Astrocyte (in vitro differentiated cells and primary cell): ENCODE results near the gene CSRP3. TPM values are rescaled to one million over a fixed set of nuclear protein-coding genes. Genes with fewer than 3 reads are reported as not detected.

ENCODE experiments used
- DNase-seq: peaks from one replicate; pipeline ENCODE4 v3.0.0-alpha.2; 2010; ENCODE audit warnings: low read depth
- FAIRE-seq: peaks from 2 replicates; lab custom pipeline; 2011; peaks lifted over from hg19 to GRCh38; lab: Jason Lieb, UNC
- H2AFZ ChIP-seq: 2 replicates; pipeline ENCODE4 v1.6.0; 2012; ENCODE audit warnings: low read depth, low read length, inconsistent platforms
- H3K27ac ChIP-seq: 2 replicates; pipeline ENCODE4 v1.5.1; 2011; ENCODE audit warnings: low read depth, low read length, inconsistent platforms
- H3K27me3 ChIP-seq: 2 replicates; pipeline ENCODE4 v1.6.0; 2011; ENCODE audit warnings: low read length, inconsistent platforms; ENCODE audit not compliant: insufficient read depth
- H3K36me3 ChIP-seq: 2 replicates; pipeline ENCODE4 v1.5.1; 2011; ENCODE audit warnings: low read length, inconsistent platforms; ENCODE audit not compliant: insufficient read depth
- H3K4me1 ChIP-seq: 2 replicates; pipeline ENCODE4 v1.5.1; 2011; ENCODE audit warnings: low read length, inconsistent platforms; ENCODE audit not compliant: insufficient read depth
- H3K4me2 ChIP-seq: 2 replicates; pipeline ENCODE4 v1.6.0; 2012; ENCODE audit warnings: low read length, inconsistent platforms
- H3K4me3 ChIP-seq: 2 replicates; pipeline ENCODE4 v1.5.1; 2011; ENCODE audit warnings: low read depth, mild to moderate bottlenecking, low read length, inconsistent platforms; ENCODE audit not compliant: insufficient read depth
- H3K79me2 ChIP-seq: 2 replicates; pipeline ENCODE4 v1.6.0; 2012; ENCODE audit warnings: mild to moderate bottlenecking, low read length, inconsistent platforms; ENCODE audit not compliant: insufficient read depth
- H3K9ac ChIP-seq: 2 replicates; pipeline ENCODE4 v1.6.0; 2012; ENCODE audit warnings: mild to moderate bottlenecking, low read length, inconsistent platforms
- H3K9me3 ChIP-seq: 2 replicates; pipeline ENCODE4 v1.5.1; 2012; ENCODE audit warnings: low read depth, mild to moderate bottlenecking, low read length, inconsistent platforms; ENCODE audit not compliant: insufficient read depth
- H4K20me1 ChIP-seq: 2 replicates; pipeline ENCODE4 v1.6.0; 2012; ENCODE audit warnings: low read length, inconsistent platforms; ENCODE audit not compliant: insufficient read depth
- H3K27ac Mint-ChIP-seq: one replicate; pipeline ENCODE4 v1.8.0; 2021; ENCODE audit warnings: mild to moderate bottlenecking, mixed read lengths; ENCODE audit not compliant: unreplicated experiment
- H3K27me3 Mint-ChIP-seq: one replicate; pipeline ENCODE4 v1.8.0; 2021; ENCODE audit warnings: low read depth, mixed read lengths; ENCODE audit not compliant: unreplicated experiment
- H3K36me3 Mint-ChIP-seq: one replicate; pipeline ENCODE4 v1.8.0; 2021; ENCODE audit warnings: low read depth, mixed read lengths; ENCODE audit not compliant: unreplicated experiment
- H3K4me1 Mint-ChIP-seq: one replicate; pipeline ENCODE4 v1.8.0; 2021; ENCODE audit warnings: low read depth, mixed read lengths; ENCODE audit not compliant: unreplicated experiment
- H3K4me3 Mint-ChIP-seq: one replicate; pipeline ENCODE4 v1.8.0; 2021; ENCODE audit warnings: mild to moderate bottlenecking, moderate library complexity, mixed read lengths; ENCODE audit not compliant: unreplicated experiment
- H3K9me3 Mint-ChIP-seq: one replicate; pipeline ENCODE4 v1.8.0; 2021; ENCODE audit warnings: mild to moderate bottlenecking, mixed read lengths; ENCODE audit not compliant: unreplicated experiment
- EZH2 ChIP-seq: IDR thresholded peaks from 2 replicates; pipeline ENCODE4 v1.6.1; 2012; ENCODE audit warnings: mild to moderate bottlenecking, low read length, inconsistent platforms; ENCODE audit not compliant: insufficient read depth
- total RNA-seq: library from RNA; stranded (reverse); gene quantifications from 2 replicates; pipeline ENCODE4 v1.2.1, GENCODE V29; 2021
- TF ChIP-seq, protein P1 (sequence below): IDR thresholded peaks from 2 replicates; pipeline ENCODE4 v1.5.1; 2011; ENCODE audit warnings: low read depth, mild to moderate bottlenecking, inconsistent platforms, low read length, moderate library complexity; ENCODE audit not compliant: insufficient read depth

Gene CSRP3
- total RNA-seq, 1 donor from 2014 or later = 0.43 TPM

DNA sequence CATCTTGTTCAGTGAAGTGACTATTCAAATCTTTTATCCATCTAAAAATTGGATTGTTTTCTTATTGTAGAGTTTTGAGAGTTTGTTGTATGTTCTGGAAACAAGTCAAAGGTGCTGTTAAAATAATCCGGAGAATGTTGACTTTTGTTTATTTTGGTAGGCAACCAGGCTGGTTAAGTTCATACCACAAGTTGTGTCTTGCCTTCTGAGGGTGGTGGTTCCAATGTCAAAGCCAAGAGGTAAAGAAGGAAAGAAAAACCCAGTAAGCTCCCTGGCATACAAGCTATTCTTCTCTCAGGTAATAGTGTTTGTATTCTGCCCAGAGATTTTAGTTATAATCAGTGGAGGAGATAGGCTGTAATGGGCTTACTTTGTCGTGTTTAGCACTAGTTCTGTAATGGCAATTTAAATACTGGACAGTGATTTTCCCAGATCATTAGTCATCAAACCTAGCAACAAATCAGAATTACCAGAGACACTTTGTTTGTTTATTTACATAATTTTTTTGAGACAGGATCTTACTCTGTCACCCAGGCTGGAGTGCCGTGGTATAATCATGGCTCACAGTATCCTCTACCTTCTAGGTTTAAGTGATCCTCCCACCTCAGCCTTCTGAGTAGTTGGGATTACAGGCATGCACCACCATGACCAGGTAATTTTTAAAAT, 15.1 kb upstream of the CSRP3 start:
- Histone ChIP-seq H3K4me2 (no peak overlapping the region), H4K20me1 (no peaks in the 10 kb centered on the region), H2AFZ (no peak overlapping the region), H3K4me3 (no peak overlapping the region), H3K9me3 (no peaks in the 10 kb centered on the region), H3K9ac (no peak overlapping the region), H3K36me3 (no peaks in the 10 kb centered on the region), H3K27ac (no peak overlapping the region), H3K4me1 (no peaks in the 10 kb centered on the region), H3K79me2 (no peaks in the 10 kb centered on the region), H3K27me3 (peaks cover 6% of the 10 kb centered on the region)
- Mint-ChIP-seq H3K27me3 (peaks cover 10% of the 10 kb centered on the region), H3K9me3 (no peaks in the 10 kb centered on the region), H3K4me3 (no peak overlapping the region), H3K4me1 (peaks cover 4% of the 10 kb centered on the region), H3K36me3 (no peaks in the 10 kb centered on the region), H3K27ac (no peak overlapping the region)
- no peak for TF ChIP-seq EZH2
- TF ChIP-seq, protein P1, sequence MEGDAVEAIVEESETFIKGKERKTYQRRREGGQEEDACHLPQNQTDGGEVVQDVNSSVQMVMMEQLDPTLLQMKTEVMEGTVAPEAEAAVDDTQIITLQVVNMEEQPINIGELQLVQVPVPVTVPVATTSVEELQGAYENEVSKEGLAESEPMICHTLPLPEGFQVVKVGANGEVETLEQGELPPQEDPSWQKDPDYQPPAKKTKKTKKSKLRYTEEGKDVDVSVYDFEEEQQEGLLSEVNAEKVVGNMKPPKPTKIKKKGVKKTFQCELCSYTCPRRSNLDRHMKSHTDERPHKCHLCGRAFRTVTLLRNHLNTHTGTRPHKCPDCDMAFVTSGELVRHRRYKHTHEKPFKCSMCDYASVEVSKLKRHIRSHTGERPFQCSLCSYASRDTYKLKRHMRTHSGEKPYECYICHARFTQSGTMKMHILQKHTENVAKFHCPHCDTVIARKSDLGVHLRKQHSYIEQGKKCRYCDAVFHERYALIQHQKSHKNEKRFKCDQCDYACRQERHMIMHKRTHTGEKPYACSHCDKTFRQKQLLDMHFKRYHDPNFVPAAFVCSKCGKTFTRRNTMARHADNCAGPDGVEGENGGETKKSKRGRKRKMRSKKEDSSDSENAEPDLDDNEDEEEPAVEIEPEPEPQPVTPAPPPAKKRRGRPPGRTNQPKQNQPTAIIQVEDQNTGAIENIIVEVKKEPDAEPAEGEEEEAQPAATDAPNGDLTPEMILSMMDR = no peak
- DNase-seq (no peak), FAIRE-seq (no peak)

DNA sequence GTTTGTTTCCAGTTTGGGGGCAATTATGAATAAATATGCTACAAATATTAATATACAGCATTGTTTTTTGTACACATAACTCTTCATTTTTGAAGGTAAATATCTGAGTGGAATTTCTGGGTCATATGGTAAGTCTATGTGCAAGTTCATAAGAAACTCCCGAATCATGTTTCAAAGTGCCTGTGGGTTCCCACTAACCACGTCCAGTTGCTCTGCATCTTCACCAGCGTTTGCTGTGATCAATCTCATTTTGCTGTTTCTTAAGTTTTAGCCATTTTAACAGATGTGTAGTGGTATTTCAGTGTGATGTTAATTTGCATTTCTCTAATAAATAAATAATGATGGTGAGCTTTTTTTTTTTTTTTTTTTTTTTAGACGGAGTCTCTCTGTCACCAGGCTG, 14.2 kb upstream of the CSRP3 start:
- DNase-seq (no peak), FAIRE-seq (no peak)
- H3K9me3 ChIP-seq = no peaks in the 10 kb centered on the region
- H3K27me3 Mint-ChIP-seq = peaks cover 10% of the 10 kb centered on the region
- H3K4me3 ChIP-seq = no peak overlapping the region
- H3K79me2 ChIP-seq = no peaks in the 10 kb centered on the region
- no peaks in the 10 kb centered on the region for H3K36me3 ChIP-seq
- H3K27ac ChIP-seq = no peak overlapping the region
- no peak overlapping the region for H2AFZ ChIP-seq
- H4K20me1 ChIP-seq = no peaks in the 10 kb centered on the region
- H3K27me3 ChIP-seq = peaks cover 6% of the 10 kb centered on the region
- H3K4me2 ChIP-seq = no peak overlapping the region
- no peaks in the 10 kb centered on the region for H3K36me3 Mint-ChIP-seq
- no peak for TF ChIP-seq EZH2
- TF ChIP-seq, protein P1 = no peak
- H3K9me3 Mint-ChIP-seq = no peaks in the 10 kb centered on the region
- H3K27ac Mint-ChIP-seq = no peak overlapping the region
- peaks cover 4% of the 10 kb centered on the region for H3K4me1 Mint-ChIP-seq
- H3K4me1 ChIP-seq = no peaks in the 10 kb centered on the region
- no peak overlapping the region for H3K9ac ChIP-seq
- no peak overlapping the region for H3K4me3 Mint-ChIP-seq
